Neuronal stem cell (in vitro differentiated cells): Measurements from ENCODE around the gene TAPT1.

Source experiments
- DNase-seq: peaks from one replicate; pipeline ENCODE4 v3.0.0-alpha.2; 2013; ENCODE audit warnings: low spot score
- H2AFZ ChIP-seq: one replicate; pipeline ENCODE4 v1.6.1; 2013; ENCODE audit warnings: mild to moderate bottlenecking, low read length, inconsistent platforms
- H2AK5ac ChIP-seq: 2 replicates; pipeline ENCODE4 v1.6.1; 2013; ENCODE audit warnings: low read depth, mild to moderate bottlenecking, inconsistent platforms, low read length, moderate library complexity, mixed read lengths
- H2BK120ac ChIP-seq: 2 replicates; pipeline ENCODE4 v1.6.1; 2013; ENCODE audit warnings: low read depth, mild to moderate bottlenecking, inconsistent platforms, low read length, moderate library complexity, mixed read lengths
- H2BK12ac ChIP-seq: one replicate; pipeline ENCODE4 v1.6.1; 2013; ENCODE audit warnings: low read length, inconsistent platforms
- H2BK15ac ChIP-seq: 2 replicates; pipeline ENCODE4 v1.6.1; 2013; ENCODE audit warnings: mild to moderate bottlenecking, low read length, inconsistent platforms, mixed read lengths
- H2BK5ac ChIP-seq: one replicate; pipeline ENCODE4 v1.6.1; 2013; ENCODE audit warnings: inconsistent platforms, mild to moderate bottlenecking, low read length, moderate library complexity
- H3K14ac ChIP-seq: one replicate; pipeline ENCODE4 v1.6.1; 2013; ENCODE audit warnings: low read length, inconsistent platforms
- H3K18ac ChIP-seq: 2 replicates; pipeline ENCODE4 v1.6.1; 2013; ENCODE audit warnings: low read length, inconsistent platforms
- H3K23ac ChIP-seq: 2 replicates; pipeline ENCODE4 v1.6.1; 2013; ENCODE audit warnings: low read depth, mild to moderate bottlenecking, mixed read lengths, low read length, inconsistent platforms; ENCODE audit not compliant: poor library complexity
- H3K27ac ChIP-seq: replicated peaks from 3 replicates; pipeline ENCODE4 v1.5.1; 2013; ENCODE audit warnings: low read length, inconsistent platforms
- H3K27me3 ChIP-seq, 3 experiments: 2 replicates each; pipeline ENCODE4 v1.6.1; 2013; ENCODE audit warnings: low read length in 3 of 3, mild to moderate bottlenecking in 2 of 3, inconsistent platforms in 1 of 3, low read depth in 1 of 3, mixed read lengths in 1 of 3, moderate library complexity in 1 of 3; ENCODE audit not compliant: control insufficient read depth in 3 of 3, insufficient read depth in 3 of 3
- H3K36me3 ChIP-seq, 2 donors: replicated peaks in 1 of 2; 2 replicates each; pipeline ENCODE4 v1.6.1; 2013; ENCODE audit warnings: low read length in 2 of 2; ENCODE audit not compliant: control insufficient read depth in 2 of 2, insufficient read depth in 2 of 2
- H3K4ac ChIP-seq: 2 replicates; pipeline ENCODE4 v1.6.1; 2013; ENCODE audit warnings: inconsistent platforms, mild to moderate bottlenecking, low read length, moderate library complexity
- H3K4me1 ChIP-seq, 2 donors: 1 replicate in 1 of 2; 2 replicates in 1 of 2; pipeline ENCODE4 v1.6.1; 2013; ENCODE audit warnings: low read length in 2 of 2, low read depth in 1 of 2; ENCODE audit not compliant: control insufficient read depth in 2 of 2, insufficient read depth in 1 of 2
- H3K4me2 ChIP-seq: one replicate; pipeline ENCODE4 v1.6.1; 2013; ENCODE audit warnings: mild to moderate bottlenecking, low read length, inconsistent platforms; ENCODE audit not compliant: insufficient read depth, poor library complexity, severe bottlenecking
- H3K4me3 ChIP-seq, 2 donors: 2 replicates each; pipeline ENCODE4 v1.5.1; 2013; ENCODE audit warnings: low read length in 2 of 2, mild to moderate bottlenecking in 2 of 2, inconsistent platforms in 1 of 2, moderate library complexity in 1 of 2
- H3K79me1 ChIP-seq: one replicate; pipeline ENCODE4 v1.6.1; 2013; ENCODE audit warnings: low read depth, mild to moderate bottlenecking, inconsistent platforms, low read length, moderate library complexity
- H3K9ac ChIP-seq: one replicate; pipeline ENCODE4 v1.6.1; 2013; ENCODE audit warnings: mild to moderate bottlenecking, low read depth, low read length, inconsistent platforms; ENCODE audit not compliant: poor library complexity
- H3K9me3 ChIP-seq, 2 donors: replicated peaks in 1 of 2; 2 replicates each; pipeline versions ENCODE3 to v1.6.1; 2013; ENCODE audit warnings: low read length in 2 of 2, mild to moderate bottlenecking in 2 of 2, inconsistent platforms in 1 of 2, low read depth in 1 of 2, mixed read lengths in 1 of 2, moderate library complexity in 1 of 2; ENCODE audit not compliant: control insufficient read depth in 2 of 2, insufficient read depth in 1 of 2
- H4K8ac ChIP-seq: one replicate; pipeline ENCODE4 v1.6.1; 2013; ENCODE audit warnings: low read depth, mild to moderate bottlenecking, inconsistent platforms, low read length, moderate library complexity
- H4K91ac ChIP-seq: one replicate; pipeline ENCODE4 v1.6.1; 2013; ENCODE audit warnings: low read length, low read depth, mild to moderate bottlenecking, inconsistent platforms; ENCODE audit not compliant: poor library complexity
- WGBS, 2 donors: extraction: QIAGEN DNeasy Blood & Tissue Kit; methylation state at CpG; one replicate each; pipeline ENCODE4 v1.1.7; 2013; ENCODE audit warnings: missing lambda C conversion rate in 2 of 2, mixed read lengths in 1 of 2; ENCODE audit not compliant: insufficient read length in 2 of 2, insufficient replicate concordance in 1 of 2; ENCODE audit errors: extremely low coverage in 2 of 2; 5-methylcytosine and 5-hydroxymethylcytosine counted together

TAPT1 gene

DNA sequence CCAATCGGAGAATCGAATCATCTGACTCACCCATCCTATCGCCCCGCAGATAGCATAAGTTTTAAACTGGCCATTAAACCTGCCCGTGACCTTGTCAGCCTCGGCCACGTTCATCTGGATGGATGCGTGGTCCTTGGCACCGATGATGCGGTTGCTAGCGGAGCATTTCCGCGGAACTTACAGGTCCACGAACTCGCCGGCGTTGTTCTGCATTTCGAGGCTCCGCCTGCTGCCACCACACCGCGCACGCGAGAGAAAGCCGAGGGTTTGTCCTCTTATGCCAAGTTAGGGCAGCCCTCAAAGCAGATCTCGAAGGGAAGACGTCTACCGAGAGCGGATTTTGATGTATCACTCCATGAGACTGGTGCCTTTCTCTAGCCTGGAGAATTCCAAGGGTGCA lies 30.1 kb upstream of the TAPT1 start:
- Histone ChIP-seq H2AK5ac (no peak overlapping the region), H3K4me2 (no peak overlapping the region), H3K4me1 (no peaks in the 10 kb centered on the region), H4K8ac (no peak overlapping the region), H2BK5ac (no peak overlapping the region), H3K27ac (no peak overlapping the region), H3K4me3 (no peak overlapping the region), H4K91ac (no peak overlapping the region), H2BK120ac (no peak overlapping the region), H2BK15ac (no peak overlapping the region), H3K4ac (no peak overlapping the region), H3K9ac (no peak overlapping the region), H3K9me3 (no peaks in the 10 kb centered on the region), H3K18ac (no peak overlapping the region), H2AFZ (no peak overlapping the region), H3K27me3 (no peaks in the 10 kb centered on the region), H3K23ac (no peak overlapping the region), H3K79me1 (no peaks in the 10 kb centered on the region), H3K36me3 (peaks cover 0 to 4% of the 10 kb centered on the region in 2 donors), H3K14ac (no peak overlapping the region), H2BK12ac (no peak overlapping the region)
- WGBS, 2 donors: no CpG with 5 or more reads among the region's 28 CpGs
- DNase-seq: no peak

- no peak overlapping the region for H2BK15ac ChIP-seq
- no peak overlapping the region for H3K23ac ChIP-seq
- H3K27ac ChIP-seq: no peak overlapping the region
- no CpG with 5 or more reads among the region's 2 CpGs for WGBS, 2 donors
- peaks cover 0 to 4% of the 10 kb centered on the region in 2 donors for H3K36me3 ChIP-seq
- H3K4me3 ChIP-seq: no peak overlapping the region
- no peak overlapping the region for H2BK5ac ChIP-seq
- no peaks in the 10 kb centered on the region for H3K79me1 ChIP-seq
- no peak overlapping the region for H4K8ac ChIP-seq
- no peak overlapping the region for H2BK120ac ChIP-seq
- no peak overlapping the region for H3K18ac ChIP-seq
- H3K27me3 ChIP-seq: no peaks in the 10 kb centered on the region
- no peaks in the 10 kb centered on the region for H3K9me3 ChIP-seq
- no peak overlapping the region for H2BK12ac ChIP-seq
- H4K91ac ChIP-seq: no peak overlapping the region
- H3K9ac ChIP-seq: no peak overlapping the region
- no peak overlapping the region for H2AFZ ChIP-seq
- no peak for DNase-seq
- no peak overlapping the region for H3K4ac ChIP-seq
- H3K14ac ChIP-seq: no peak overlapping the region
- H3K4me2 ChIP-seq: no peak overlapping the region
- H2AK5ac ChIP-seq: no peak overlapping the region
- peaks cover 2 to 3% of the 10 kb centered on the region in 2 donors for H3K4me1 ChIP-seq
Observed at GRCh38 chr4:16255730-16256129, 29.5 kb upstream of the TAPT1 start.

GRCh38 chr4:16253127-16253960 lies 27.1 kb upstream of the TAPT1 start:
- no peak overlapping the region for H3K14ac ChIP-seq
- H3K9me3 ChIP-seq: no peaks in the 10 kb centered on the region
- H3K79me1 ChIP-seq: no peaks in the 10 kb centered on the region
- no peak overlapping the region for H2BK12ac ChIP-seq
- H3K23ac ChIP-seq: no peak overlapping the region
- H3K27me3 ChIP-seq: no peaks in the 10 kb centered on the region
- no peak overlapping the region for H3K18ac ChIP-seq
- WGBS, 2 donors: no CpG with 5 or more reads among the region's 2 CpGs
- no peak overlapping the region for H2BK120ac ChIP-seq
- no peak overlapping the region for H2AFZ ChIP-seq
- no peak overlapping the region for H3K9ac ChIP-seq
- no peak overlapping the region for H2BK15ac ChIP-seq
- no peak overlapping the region for H2AK5ac ChIP-seq
- no peak overlapping the region for H4K8ac ChIP-seq
- H2BK5ac ChIP-seq: no peak overlapping the region
- no peak for DNase-seq
- no peak overlapping the region for H3K27ac ChIP-seq
- H3K4me2 ChIP-seq: no peak overlapping the region
- no peak overlapping the region for H3K4ac ChIP-seq
- no peak overlapping the region for H3K4me3 ChIP-seq
- peaks cover 0 to 4% of the 10 kb centered on the region in 2 donors for H3K36me3 ChIP-seq
- peaks cover 4 to 6% of the 10 kb centered on the region in 2 donors for H3K4me1 ChIP-seq
- no peak overlapping the region for H4K91ac ChIP-seq

- Histone ChIP-seq H3K27me3 (no peaks in the 10 kb centered on the region), H3K4me2 (no peak overlapping the region), H3K4me3 (no peak overlapping the region), H3K9me3 (no peaks in the 10 kb centered on the region), H3K27ac (no peak overlapping the region), H3K9ac (no peak overlapping the region), H3K14ac (no peak overlapping the region), H3K4ac (no peak overlapping the region), H2BK120ac (no peak overlapping the region), H3K23ac (no peak overlapping the region), H4K8ac (no peak overlapping the region), H2BK15ac (no peak overlapping the region), H2BK12ac (no peak overlapping the region), H4K91ac (no peak overlapping the region), H3K18ac (no peak overlapping the region), H2BK5ac (no peak overlapping the region), H2AK5ac (no peak overlapping the region), H3K36me3 (no peaks in the 10 kb centered on the region), H3K79me1 (no peaks in the 10 kb centered on the region), H3K4me1 (peaks cover 4 to 6% of the 10 kb centered on the region in 2 donors), H2AFZ (no peak overlapping the region)
- no peak for DNase-seq
- no CpG with 5 or more reads among the region's 6 CpGs for WGBS, 2 donors
Observed at GRCh38 chr4:16250661-16251365, 24.5 kb upstream of the TAPT1 start.
